Lung (tissue), 12 donors: ENCODE measurements around the gene MDC1. TPM values are rescaled to one million over a fixed set of nuclear protein-coding genes. Genes with fewer than 3 reads are reported as not detected.

ENCODE experiments used
- ATAC-seq: fragments of 200-7000 bp; cut with Tn5 transposase; one replicate; pipeline ENCODE4 v1.9.1; 2020; ENCODE audit warnings: moderate number of reproducible peaks; ENCODE audit not compliant: insufficient read depth, low FRiP score
- DNase-seq, 3 donors: peaks; one replicate each; pipeline ENCODE4 v3.0.0-alpha.2; 2013 to 2017
- H3K27ac ChIP-seq, 2 donors: one replicate each; pipeline ENCODE4 v1.5.1; 2013; ENCODE audit warnings: mild to moderate bottlenecking in 2 of 2, moderate library complexity in 2 of 2, control low read depth in 1 of 2, inconsistent platforms in 1 of 2, low read depth in 1 of 2, low read length in 1 of 2
- H3K27me3 ChIP-seq, 3 donors: one replicate each; pipeline ENCODE4 v1.5.1; 2013; ENCODE audit warnings: low read length in 2 of 3; ENCODE audit not compliant: control insufficient read depth in 3 of 3, insufficient read depth in 3 of 3
- H3K36me3 ChIP-seq, 4 donors: one replicate each; pipeline ENCODE4 v1.5.1; 2013; ENCODE audit warnings: low read length in 4 of 4, mild to moderate bottlenecking in 1 of 4, moderate library complexity in 1 of 4; ENCODE audit not compliant: control insufficient read depth in 4 of 4, insufficient read depth in 4 of 4
- H3K4me1 ChIP-seq, 5 donors: one replicate each; pipeline ENCODE4 v1.5.1; 2013; ENCODE audit warnings: low read length in 5 of 5, mild to moderate bottlenecking in 2 of 5, moderate library complexity in 1 of 5; ENCODE audit not compliant: control insufficient read depth in 5 of 5, insufficient read depth in 5 of 5
- H3K4me3 ChIP-seq: one replicate; pipeline ENCODE4 v1.5.1; 2013; ENCODE audit warnings: mild to moderate bottlenecking, control low read depth, moderate library complexity
- H3K9ac ChIP-seq, 2 donors: one replicate each; pipeline ENCODE4 v1.5.1; 2013; ENCODE audit warnings: low read length in 2 of 2, control low read depth in 1 of 2; ENCODE audit not compliant: insufficient read depth in 1 of 2
- H3K9me3 ChIP-seq, 4 donors: one replicate each; pipeline ENCODE4 v1.5.1; 2013; ENCODE audit warnings: low read length in 3 of 4, mild to moderate bottlenecking in 1 of 4, moderate library complexity in 1 of 4; ENCODE audit not compliant: control insufficient read depth in 4 of 4, insufficient read depth in 3 of 4
- WGBS, 2 donors: extraction: QIAGEN DNeasy Blood & Tissue Kit; methylation state at CpG; one replicate each; pipeline ENCODE4 v1.1.7; 2013; 5-methylcytosine and 5-hydroxymethylcytosine counted together
- polyA plus RNA-seq, 2 donors: library from polyadenylated mRNA; stranded (reverse); fragments of 200-250 nt; gene quantifications; one replicate each; pipeline ENCODE4 v1.2.1, GENCODE V29; 2013
- total RNA-seq, 2 donors: library from RNA; depleted of rRNA in 1 of 2; stranded (reverse); fragments of >200 nt in 1 of 2; gene quantifications; one replicate each; pipeline ENCODE4 v1.2.1, GENCODE V29; 2014 to 2021
- TF ChIP-seq, protein P1 (sequence below): IDR thresholded peaks from 2 replicates; pipeline ENCODE4 v1.5.1; 2012; ENCODE audit warnings: mild to moderate bottlenecking; ENCODE audit errors: control extremely low read depth, extremely low read depth
- donor health status: control.
- donor health status: control.
- donor health status: Bipolar disorder and iron deficiency.
- donor health status: healthy.
- donor health status: DM: yes; HTN: yes; CAD: no.

MDC1 gene
- total and polyA plus RNA-seq, 4 donors, result 9.9 to 34.0 (median 12.4) TPM

- peak overlapping the region in 1 of 2 donors; percentile 26 for H3K27ac ChIP-seq
- H3K36me3 ChIP-seq, result no peaks in the 10 kb centered on the region
- TF ChIP-seq, protein P1, sequence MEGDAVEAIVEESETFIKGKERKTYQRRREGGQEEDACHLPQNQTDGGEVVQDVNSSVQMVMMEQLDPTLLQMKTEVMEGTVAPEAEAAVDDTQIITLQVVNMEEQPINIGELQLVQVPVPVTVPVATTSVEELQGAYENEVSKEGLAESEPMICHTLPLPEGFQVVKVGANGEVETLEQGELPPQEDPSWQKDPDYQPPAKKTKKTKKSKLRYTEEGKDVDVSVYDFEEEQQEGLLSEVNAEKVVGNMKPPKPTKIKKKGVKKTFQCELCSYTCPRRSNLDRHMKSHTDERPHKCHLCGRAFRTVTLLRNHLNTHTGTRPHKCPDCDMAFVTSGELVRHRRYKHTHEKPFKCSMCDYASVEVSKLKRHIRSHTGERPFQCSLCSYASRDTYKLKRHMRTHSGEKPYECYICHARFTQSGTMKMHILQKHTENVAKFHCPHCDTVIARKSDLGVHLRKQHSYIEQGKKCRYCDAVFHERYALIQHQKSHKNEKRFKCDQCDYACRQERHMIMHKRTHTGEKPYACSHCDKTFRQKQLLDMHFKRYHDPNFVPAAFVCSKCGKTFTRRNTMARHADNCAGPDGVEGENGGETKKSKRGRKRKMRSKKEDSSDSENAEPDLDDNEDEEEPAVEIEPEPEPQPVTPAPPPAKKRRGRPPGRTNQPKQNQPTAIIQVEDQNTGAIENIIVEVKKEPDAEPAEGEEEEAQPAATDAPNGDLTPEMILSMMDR, result no peak
- DNase-seq (peak; percentile 43 to 70 (median 48)), ATAC-seq (no peak)
- 38 to 49% methylated on average over 8 of the region's 8 CpGs for WGBS, 2 donors
- H3K27me3 ChIP-seq, result no peaks in the 10 kb centered on the region
- no peaks in the 10 kb centered on the region for H3K9me3 ChIP-seq
- no peak overlapping the region for H3K4me3 ChIP-seq
- peaks cover 0 to 10% (median 5%) of the 10 kb centered on the region in 5 donors for H3K4me1 ChIP-seq
- no peak overlapping the region for H3K9ac ChIP-seq
Measured at GRCh38 chr6:30763618-30764489, 46.8 kb upstream of the MDC1 start.

GRCh38 chr6:30763155-30763617, 46.1 kb upstream of the MDC1 start:
- no peaks in the 10 kb centered on the region for H3K36me3 ChIP-seq
- H3K4me3 ChIP-seq, result no peak overlapping the region
- peak overlapping the region in 1 of 2 donors; percentile 26 for H3K27ac ChIP-seq
- H3K27me3 ChIP-seq, result no peaks in the 10 kb centered on the region
- TF ChIP-seq, protein P1, result no peak
- ATAC-seq (no peak), DNase-seq (no peak)
- no peak overlapping the region for H3K9ac ChIP-seq
- WGBS, 2 donors, result 98 to 100% methylated on average over 1 of the region's 1 CpG
- no peaks in the 10 kb centered on the region for H3K9me3 ChIP-seq
- peaks cover 0 to 7% (median 4%) of the 10 kb centered on the region in 5 donors for H3K4me1 ChIP-seq

GRCh38 chr6:30761791-30762429, 44.8 kb upstream of the MDC1 start:
- H3K9me3 ChIP-seq, result no peaks in the 10 kb centered on the region

More at GRCh38 chr6:30761791-30762429, 44.8 kb upstream of the MDC1 start:
- 93 to 95% methylated on average over 4 of the region's 4 CpGs for WGBS, 2 donors
- ATAC-seq, result no peak
- H3K36me3 ChIP-seq, result no peaks in the 10 kb centered on the region
- H3K27me3 ChIP-seq, result no peaks in the 10 kb centered on the region
- DNase-seq, result no peak
- H3K27ac ChIP-seq, result no peak overlapping the region
- no peak overlapping the region for H3K9ac ChIP-seq
- peaks cover 0 to 7% (median 4%) of the 10 kb centered on the region in 5 donors for H3K4me1 ChIP-seq
- no peak overlapping the region for H3K4me3 ChIP-seq
- TF ChIP-seq, protein P1, result no peak
